NCI-H748 treated with DMSO at 0.1 percent for 48 hours (cell line): ENCODE data around the gene SSC4D.
"Not testable (repeated sequence)": the region's sequence is repeated elsewhere in the genome, so short reads cannot be mapped to it uniquely, and the experiment has no call there.

Source experiments
- DNase-seq: peaks from one replicate; lab custom pipeline; 2025; lab: John Stamatoyannopoulos, UW

SSC4D gene

DNA sequence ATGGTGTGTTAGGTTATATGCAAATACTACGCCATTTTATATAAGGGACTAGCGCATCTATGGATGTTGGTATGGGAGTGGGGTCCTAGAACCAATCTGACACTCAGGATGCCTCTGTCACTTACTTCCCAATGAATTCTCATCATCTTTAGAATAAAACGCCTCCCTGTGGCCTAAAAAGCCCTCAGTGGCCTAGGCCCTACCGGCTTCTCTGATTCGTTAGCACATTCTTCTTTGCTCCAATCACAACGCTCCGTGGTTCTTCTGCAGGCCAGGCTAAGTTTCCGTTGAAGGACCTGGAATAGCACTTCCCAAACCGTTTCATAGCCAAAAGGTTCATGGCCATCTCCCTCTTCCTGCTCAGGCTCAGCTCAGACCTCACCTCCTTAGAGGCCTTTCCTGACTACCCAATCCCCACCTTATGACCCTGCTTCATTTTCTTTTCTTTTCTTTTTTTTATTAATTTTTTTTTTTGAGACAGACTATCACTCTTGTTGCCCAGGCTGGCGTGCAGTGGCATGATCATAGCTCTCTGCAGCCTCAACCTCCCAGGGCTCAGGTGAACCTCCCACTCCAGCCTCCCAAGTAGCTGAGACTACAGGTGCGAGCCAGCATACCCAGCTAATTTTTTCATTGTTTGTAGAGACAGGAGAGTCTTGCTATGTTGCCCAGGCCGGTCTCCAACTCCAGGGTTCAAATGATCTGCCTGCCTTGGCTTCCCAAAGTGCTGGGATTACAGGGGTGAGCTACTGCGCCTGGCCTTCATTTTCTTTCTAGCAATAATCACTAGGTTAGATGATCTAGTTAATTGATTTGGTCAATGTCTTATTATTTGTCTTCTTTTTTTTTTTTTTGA lies 26.2 kb downstream of the SSC4D start:
- no peak for DNase-seq

DNA sequence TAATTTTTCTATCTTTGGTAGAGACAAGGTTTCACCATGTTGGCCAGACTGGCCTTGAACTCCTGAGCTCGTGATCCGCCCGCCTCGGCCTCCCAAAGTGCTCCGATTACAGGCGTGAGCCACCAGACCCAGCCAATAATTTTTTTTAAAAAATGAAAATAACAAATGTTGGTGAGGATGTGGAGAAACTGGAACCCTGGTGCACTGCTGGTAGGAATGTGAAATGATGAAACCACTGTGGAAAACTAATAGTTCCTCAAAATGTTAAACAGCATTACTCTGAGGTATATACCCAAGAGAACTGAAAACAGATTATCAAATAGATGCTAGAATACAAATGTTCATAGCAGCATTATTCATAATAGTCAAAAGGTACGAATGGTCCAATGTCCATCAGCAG lies 27.7 kb downstream of the SSC4D start:
- no peak for DNase-seq

DNA sequence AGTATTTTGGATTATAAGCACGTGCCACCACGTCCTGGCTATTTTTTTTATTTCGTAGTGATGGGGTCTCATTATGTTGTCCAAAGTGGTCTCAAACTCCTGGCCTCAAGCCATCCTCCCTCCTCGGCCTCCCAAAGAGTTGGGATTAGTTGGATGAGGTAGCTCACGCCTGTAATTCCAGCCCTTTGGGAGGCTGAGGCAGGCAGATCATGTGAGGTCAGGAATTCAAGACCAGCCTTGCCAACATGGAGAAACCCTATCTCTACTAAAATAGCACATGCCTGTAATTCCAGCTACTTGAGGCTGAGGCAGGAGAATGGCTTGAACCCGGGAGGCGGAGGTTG lies 28.9 kb downstream of the SSC4D start:
- DNase-seq: no peak

DNA sequence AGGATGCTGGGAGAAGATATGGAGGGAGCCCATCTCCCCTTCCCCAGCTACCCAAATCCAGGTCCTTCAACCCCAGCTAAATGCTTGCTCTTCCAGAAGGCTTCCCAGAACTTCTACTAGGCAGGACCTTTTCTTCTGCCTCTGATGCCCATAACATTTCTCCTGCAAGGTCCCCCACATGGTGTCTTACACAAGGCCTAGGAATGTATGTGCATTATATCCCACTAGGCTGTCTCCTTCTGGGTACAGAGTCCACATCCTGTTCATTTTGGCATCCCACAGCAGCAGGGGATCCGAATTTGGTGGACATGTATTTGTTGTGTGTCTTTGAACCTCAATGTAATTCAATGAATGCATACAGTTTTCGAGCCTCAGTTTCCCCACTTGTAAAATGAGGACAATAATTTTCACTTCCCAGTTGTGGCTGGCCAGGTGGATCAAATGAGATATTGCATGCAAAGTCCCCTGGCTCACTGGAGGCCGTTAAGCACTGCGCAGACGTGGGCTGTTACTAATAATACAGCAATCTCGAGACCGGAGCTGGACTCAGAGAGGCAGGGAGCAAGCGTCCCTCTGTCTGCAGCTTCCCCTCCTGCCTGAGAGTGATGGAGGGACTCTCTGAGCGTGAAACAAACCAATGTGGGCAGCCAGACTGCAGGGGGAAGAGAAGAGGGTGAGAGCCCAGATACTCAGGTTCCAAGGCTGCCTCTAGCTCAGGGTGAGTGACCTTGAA lies 32.1 kb downstream of the SSC4D start:
- DNase-seq: no peak

DNA sequence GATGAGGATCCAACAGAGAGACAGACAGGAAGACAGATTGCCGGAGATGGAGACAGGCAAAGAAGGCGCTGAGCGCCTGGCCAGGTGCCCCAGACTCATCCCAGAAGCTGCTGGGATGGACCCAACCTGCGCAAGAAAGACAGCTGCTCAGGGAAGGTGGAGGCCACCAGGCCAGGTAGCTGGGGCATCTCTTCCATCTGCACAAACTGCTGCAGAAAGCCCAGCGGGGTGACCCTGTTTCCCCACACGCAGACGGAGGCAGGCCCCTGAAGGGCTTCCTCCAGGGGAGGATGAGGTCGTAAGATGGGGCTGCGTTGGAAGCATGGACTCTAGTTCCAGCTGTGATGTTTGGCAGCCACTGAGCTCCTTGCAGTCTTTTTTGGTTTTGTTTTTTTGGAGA lies 34.2 kb downstream of the SSC4D start:
- DNase-seq: no peak

DNA sequence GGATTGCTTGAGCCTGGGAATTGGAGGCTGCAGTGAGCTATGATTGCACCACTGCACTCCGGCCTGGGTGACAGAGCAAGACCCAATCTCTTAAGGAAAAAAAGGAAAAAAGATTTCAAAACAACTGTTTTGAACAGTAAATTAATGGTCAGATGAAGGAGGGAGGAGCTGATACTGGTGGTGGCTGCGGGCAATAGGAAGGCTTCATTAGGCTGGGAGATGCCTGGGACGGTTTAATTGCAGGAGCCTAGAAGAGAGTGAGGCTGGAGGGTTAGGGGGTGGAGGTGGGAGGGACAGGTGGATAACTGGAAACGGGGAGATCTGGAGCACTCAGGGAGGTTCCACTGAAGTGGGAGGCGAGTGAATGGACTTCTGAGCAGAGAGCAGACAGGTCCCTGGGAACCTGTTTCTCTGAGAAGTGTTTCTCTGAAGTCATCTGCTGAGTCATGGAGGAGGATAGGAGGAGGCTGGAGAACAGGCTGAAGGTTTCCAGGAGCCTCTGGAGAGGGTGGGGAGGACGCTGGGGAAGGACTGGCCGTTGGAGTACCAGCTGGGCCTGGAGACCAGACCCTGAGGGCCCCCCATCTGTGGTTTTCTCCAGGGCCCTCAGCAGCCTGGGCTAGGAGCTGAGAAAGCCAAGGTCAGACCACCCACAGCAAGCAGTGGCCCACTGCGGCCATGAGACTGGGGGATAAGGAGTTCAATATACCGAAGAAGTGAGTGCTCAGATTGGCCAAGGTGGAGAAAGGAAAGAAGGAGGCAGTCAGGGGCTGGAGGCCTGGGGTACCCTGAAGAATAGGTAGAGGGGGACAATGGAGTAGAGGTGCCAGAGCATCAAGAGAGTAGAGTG lies 36.3 kb downstream of the SSC4D start:
- no peak for DNase-seq

DNA sequence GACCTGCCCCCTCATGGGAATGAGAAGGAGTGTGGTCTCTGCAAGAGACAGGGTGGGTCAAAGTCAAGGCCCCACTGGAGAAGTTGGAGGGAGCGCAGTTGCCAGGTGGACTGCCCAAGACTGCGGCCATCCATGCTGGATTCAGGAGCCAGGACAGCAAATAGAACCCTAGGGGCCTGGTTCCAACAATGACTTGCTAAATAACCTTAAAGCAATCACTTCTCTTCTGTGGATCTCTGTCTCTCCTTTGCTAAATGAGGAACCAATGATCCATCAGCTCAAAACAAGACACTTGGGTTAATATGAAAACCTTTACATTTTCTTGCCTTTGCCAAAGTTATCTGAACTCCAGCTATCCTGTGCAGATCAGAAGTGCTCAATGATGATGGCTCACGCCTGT lies 38.1 kb downstream of the SSC4D start:
- no peak for DNase-seq

DNA sequence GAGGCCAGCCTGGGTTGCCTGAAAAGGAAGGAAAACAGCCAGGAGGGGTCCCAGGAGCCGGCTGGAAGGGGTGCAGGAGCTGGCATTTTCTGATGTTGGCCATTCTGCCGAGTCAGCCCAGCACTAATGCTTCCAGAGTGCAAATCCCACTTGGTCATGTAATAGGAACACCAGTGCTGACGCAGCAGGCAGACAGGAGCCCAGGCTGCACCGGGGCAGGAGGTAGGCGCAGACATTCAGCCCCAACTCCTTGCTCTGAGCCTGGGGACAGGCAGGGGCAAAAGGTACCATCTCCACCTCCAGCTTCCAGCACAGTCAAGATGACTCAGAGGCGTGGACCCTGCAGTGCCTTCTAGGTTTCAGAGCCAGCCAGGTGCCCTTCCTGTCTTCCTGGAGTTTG lies 40.5 kb downstream of the SSC4D start:
- no peak for DNase-seq

DNA sequence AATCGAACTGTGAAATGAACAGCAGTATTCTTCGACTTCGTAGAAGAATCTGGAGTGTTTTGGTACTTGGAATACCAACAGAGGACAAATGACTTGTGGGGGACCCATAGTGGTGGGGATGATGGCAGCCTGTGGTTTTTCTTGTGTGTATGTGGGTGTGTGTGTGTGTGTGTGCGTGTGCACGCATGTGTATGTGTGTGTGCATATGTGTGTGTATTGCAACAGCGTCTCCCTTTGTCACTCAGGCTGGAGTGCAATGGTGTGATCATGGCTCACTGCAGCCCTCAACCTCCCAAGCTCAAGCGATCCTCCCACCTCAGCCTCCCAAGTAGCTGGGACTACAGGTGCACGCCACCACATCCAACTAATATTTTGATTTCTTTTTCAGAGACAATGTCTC lies 41.3 kb downstream of the SSC4D start:
- DNase-seq: no peak

DNA sequence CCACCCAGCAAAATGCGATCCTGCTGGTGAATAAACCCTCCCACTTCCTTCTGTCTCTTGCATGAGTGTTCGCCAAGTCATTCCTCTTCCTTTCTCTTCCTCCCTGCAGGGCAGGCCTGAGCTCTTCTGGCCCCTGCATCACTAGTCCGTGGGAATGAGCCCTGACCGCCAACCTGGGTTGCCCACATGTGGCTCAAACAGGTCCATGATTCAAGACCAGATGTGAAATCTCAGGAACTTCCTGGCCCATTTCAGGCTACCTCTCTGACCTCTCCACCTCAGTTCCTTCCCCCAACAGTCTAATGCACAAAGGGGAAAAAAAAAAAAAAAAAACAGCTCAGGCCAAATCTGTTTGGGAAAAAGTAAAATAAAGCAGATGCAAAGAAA lies 45.3 kb downstream of the SSC4D start:
- DNase-seq: no peak

DNA sequence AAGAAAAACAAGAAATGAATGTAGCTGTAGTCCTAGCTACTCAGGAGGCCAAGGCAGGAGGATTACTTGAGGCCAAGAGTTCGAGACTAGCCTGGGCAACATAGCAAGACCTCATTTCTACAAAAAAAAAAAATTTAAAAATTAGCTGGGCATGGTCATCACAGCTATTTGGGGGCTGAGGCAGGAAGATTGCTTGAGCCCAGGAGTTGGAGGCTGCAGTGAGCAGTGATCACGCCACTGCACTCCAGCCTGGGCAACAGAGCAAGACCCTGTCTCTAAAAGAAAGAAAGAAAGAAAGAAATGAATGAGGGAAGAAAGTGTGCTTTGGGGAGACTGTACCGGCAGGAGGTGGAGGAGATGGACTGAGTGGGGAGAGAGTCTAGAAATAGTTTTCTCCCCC lies 45.7 kb downstream of the SSC4D start:
- DNase-seq: not testable (repeated sequence)

DNA sequence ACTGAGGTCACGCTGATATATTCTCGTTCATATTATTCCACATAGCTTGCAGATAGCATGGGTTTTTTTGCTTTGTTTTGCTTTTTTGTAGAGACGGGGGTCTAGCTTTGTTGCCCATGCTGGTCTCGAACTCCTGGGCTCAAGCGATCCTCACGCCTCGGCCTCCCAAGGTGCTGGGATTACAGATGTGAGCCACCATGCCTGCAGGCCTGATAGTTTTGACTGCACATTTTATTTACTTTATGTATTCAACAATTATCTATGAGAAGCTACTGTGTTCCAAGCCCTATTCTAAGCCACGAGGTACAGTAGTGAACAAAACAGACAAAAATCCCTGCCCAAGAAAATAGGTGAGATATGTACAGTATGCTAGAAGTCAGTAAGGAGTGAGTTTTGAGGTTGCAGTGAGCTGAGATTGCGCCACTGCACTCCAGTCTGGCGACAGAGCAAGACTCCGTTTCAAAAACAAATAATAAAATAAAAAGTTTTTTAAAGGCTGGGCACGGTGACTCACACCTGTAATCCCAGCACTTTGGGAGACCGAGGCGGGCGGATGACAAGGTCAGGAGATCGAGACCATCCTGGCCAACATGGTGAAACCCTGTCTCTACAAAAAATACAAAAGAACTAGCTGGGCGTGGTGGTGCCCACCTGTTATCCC lies 49.4 kb downstream of the SSC4D start:
- no peak for DNase-seq

DNA sequence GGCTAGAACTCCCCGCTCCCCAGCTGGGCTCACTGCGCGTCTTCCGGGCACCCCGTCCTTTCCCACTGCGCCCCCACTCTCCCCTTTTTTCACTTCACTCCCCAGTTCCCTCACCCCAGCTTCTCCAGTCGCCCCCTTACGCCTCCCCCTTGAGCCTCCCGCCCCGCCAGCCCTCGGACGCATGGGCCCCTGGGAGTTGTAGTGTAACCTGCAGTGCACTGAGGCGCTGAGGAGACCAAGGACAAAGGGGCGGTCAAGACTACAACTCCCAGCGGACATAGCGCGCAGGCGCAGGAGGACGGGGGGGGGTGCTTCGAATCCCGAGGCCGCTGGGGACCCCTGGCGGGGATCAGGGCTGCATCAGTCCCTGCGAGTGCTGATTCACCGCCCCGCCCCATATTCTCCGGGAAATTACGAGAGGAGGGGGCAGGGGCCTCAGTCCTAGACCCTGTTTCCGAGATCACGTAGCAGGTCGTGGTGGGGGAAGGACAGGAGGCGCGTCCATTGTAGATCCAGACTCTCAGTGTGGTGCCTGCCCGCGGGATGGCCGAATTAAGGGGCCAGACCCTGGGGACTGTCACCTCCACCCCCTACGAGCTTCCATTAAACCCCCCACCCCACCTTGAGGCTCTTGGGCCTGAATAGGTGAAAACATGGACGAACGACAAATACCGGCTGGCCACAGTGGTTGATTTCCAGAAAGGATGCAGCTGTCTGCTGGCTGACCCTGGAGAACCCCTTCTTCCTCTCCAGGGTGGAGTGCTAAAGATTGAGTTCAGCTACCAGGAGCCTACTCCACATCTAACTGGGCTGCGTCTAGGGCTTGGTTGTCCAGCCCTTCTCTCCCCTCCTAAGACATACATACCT lies 50.2 kb downstream of the SSC4D start:
- peak; percentile 97 for DNase-seq

DNA sequence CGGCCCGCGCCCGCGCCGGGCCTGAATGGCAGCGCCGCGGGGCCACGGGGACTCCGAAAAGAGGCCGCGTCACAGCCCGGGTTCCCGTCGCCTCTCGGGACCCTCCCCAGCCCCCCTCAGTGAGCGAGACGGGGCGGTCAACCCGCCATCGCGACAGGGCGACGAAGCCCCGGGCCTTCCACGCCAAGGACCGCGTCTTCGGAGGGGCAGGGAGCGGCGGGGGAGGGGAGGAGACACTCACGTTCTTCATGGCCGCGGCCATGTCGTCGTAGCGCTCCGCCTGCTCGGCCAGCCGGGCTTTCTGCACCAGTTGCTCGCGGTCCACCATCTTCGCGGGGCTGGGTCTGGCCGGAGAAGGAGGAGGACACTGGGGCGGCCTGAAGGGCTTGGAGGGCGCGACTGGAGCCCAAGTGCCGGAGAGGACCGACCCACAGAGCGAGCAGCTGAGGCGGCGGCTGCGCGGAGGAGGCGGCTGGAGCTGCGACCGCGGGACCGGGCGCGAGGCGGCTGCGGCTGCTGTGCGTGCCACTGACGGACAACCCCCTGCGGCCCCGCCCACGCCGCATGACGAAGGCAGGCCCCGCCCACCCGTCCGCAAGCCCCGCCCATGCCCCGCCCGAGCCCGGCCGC lies 50.9 kb downstream of the SSC4D start, which contains the start of gene YWHAG:
YWHAG (minus strand) TSS at position 511 of the 630 bp plus-strand sequence; CDS start at position 328, 183 bp downstream.
- DNase-seq: no peak

DNA sequence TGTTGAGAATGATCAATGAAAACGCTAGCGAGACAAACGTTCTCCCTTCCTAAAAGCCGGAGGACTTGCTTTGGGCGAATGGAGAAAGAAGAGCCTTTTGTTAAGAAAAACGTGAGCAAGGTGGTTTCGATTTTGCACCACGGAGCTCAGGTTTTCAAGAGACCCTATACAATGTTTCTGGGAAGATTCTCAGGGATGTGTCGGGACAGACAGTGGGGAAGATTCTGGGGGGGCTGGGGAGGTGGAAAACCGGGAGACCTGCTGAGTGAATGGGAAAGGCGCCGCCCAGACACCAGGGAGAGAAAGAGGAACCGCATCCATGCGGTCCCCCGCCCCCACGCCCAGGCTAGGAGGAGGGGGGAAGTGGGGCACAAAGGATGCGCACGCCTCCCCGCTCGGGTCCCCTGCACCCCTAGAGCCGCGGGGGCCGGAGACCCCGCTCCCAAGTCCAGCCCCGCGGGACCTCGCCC lies 51.5 kb downstream of the SSC4D start:
- no peak for DNase-seq

DNA sequence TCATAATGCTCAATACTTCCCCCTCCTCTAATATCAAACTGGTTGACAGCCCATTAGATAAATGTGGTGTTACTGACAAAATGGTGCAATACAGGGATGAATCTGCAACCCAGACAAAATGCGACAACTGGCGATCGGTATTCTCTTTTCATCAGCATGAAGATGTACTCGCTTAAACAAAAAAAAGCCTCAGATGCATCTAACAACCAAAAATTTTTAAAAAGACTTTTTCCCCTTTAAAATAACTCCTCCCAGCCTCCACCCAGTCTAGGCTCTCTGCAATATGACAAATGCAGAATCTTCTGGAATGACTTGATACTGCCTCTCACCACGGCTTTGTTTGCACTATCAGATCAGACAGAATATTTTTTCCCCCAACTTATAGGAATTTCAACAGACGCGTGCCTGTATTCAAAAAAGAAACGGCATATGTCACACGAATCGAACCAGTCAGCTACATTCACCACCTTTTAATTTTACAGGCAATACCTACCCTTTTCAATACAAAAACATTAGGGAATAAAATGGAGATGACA lies 52.0 kb downstream of the SSC4D start:
- peak; percentile 58 for DNase-seq

DNA sequence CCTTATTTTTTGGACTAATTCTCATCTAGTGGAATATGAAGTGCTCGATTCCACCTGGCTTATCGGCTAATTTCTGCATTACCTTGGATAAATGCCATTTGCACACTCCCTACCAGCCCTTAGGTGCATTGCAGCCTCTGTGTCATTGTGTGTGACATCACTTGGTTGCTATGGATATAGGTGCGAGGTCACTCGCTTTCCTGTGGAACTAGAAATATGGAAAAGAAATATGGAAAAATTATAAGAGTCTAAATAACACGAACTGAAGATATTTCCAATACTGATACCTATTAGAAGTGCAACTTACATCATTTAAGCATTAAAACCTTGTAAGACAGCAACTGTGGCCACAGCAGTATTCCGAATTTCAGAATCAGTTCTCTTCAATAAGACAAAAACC lies 52.7 kb downstream of the SSC4D start:
- no peak for DNase-seq

DNA sequence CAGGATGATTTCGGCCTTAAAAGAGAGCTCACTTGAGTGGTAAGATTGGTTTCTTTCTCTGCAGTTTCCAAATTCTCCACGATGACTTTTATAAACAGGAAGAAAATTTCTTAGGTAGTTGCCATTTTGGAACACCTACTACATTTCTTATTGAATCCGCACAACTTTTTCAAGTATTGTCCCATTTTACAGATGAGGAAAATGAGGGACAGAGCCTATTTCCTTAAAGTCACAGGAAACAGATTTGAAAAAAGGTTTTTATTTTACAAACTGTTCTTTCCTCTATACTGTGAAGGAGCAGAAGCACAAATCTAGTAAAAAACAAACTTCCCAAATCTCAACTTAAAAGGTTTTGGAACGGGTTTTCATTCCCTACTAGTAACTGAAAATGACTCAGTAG lies 53.4 kb downstream of the SSC4D start:
- DNase-seq: no peak

DNA sequence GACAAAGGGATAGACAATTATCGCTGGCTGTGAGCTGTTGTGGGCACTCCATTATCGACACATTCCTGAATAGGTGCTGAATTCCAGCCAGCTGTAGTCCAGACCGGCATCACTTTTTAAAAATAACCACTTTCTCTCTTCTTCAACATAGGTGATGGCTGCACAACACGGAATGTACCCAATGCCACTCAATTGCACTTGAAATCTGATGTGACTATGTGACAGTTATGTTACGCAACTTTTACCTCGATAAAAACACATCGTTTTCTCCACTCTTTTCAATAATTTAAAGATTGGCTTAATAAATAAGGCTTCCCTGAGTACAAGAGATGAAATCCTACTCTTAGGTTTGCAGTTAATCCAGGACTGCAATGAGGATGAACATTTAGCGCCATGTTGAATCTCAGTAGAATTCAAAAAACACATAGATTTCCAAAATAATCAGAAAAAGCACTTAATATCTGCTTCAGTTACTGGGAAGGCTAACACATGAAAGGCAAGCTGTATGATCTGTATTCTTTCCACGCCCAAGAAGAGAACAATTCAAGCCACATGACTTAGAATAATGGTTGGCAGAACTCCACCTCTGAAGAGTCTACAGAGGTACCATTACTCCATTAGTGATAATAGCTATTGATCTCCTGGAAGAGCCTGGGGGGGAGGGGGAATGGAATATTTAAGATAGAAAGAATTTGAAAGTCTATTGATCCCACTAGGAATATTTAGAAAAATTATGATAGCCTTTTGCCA lies 54.3 kb downstream of the SSC4D start:
- DNase-seq: no peak
